Endothelial cell of umbilical vein (primary cell): ENCODE results near the gene HDAC10. TPM values are rescaled to one million over a fixed set of nuclear protein-coding genes. Genes with fewer than 3 reads are reported as not detected.

Source experiments
- BruUV-seq: library from RNA; stranded (reverse); fragments of 400-500 nt; replicated peaks from 2 replicates; lab custom pipeline; 2021; lab: Mats Ljungman, UMichigan
- CTCF ChIA-PET: fragments of 300-600, 350-600 bp; sonication (Branson Sonifier 250); formaldehyde crosslinking; loops from one replicate; lab custom pipeline; 2021; ENCODE audit warnings: antibody characterized with exemption, inconsistent platforms; lab: Charles Lee
- POLR2A ChIA-PET: fragments of 300-600, 350-600 bp; sonication (Branson Sonifier 250); formaldehyde crosslinking; loops from one replicate; lab custom pipeline; 2021; ENCODE audit warnings: antibody characterized with exemption, inconsistent platforms; lab: Charles Lee
- DNase-seq: peaks from one replicate; pipeline ENCODE4 v3.0.0-alpha.2; 2011; ENCODE audit warnings: low read depth, low spot score
- FAIRE-seq: peaks from 2 replicates; lab custom pipeline; 2011; peaks lifted over from hg19 to GRCh38; lab: Jason Lieb, UNC
- H2AFZ ChIP-seq: 2 replicates; pipeline ENCODE4 v1.6.0; 2012; ENCODE audit warnings: low read depth, low read length, control low read depth, inconsistent platforms
- H3K27ac ChIP-seq: 2 replicates; pipeline ENCODE4 v1.5.1; 2011; ENCODE audit warnings: low read depth, mild to moderate bottlenecking, control low read depth, low read length, moderate library complexity; ENCODE audit not compliant: insufficient read depth
- H3K27me3 ChIP-seq, 2 experiments: 2 replicates each; pipeline versions ENCODE4 v1.6.0 to v1.6.1; 2011; ENCODE audit warnings: low read length in 2 of 2, mixed read lengths in 1 of 2; ENCODE audit not compliant: control insufficient read depth in 2 of 2, insufficient read depth in 2 of 2
- H3K36me3 ChIP-seq, 2 experiments: 2 replicates in 1 of 2; 3 replicates in 1 of 2; pipeline ENCODE4 v1.5.1; 2011; ENCODE audit warnings: low read length in 2 of 2, mild to moderate bottlenecking in 1 of 2, moderate library complexity in 1 of 2; ENCODE audit not compliant: control insufficient read depth in 2 of 2, insufficient read depth in 2 of 2; ENCODE audit errors: extremely low read depth in 1 of 2
- H3K4me1 ChIP-seq: 3 replicates; pipeline ENCODE4 v1.5.1; 2011; ENCODE audit warnings: mild to moderate bottlenecking, low read length; ENCODE audit not compliant: control insufficient read depth, insufficient read depth; ENCODE audit errors: extremely low read depth
- H3K4me2 ChIP-seq: 2 replicates; pipeline ENCODE4 v1.6.1; 2011; ENCODE audit warnings: low read length, control low read depth, mixed read lengths; ENCODE audit not compliant: insufficient read depth
- H3K4me3 ChIP-seq, 3 experiments: fragments of 200-600 bp in 1 of 3; sonication (generic), shearing (Covaris generic) in 1 of 3; replicated peaks in 1 of 3; 2 replicates each; pipeline ENCODE4 v1.5.1; 2011 to 2016; ENCODE audit warnings: control low read depth in 3 of 3, low read length in 3 of 3, mild to moderate bottlenecking in 2 of 3, inconsistent platforms in 1 of 3, low read depth in 1 of 3, moderate library complexity in 1 of 3; ENCODE audit not compliant: insufficient read depth in 1 of 3
- H3K79me2 ChIP-seq: 2 replicates; pipeline ENCODE4 v1.6.0; 2012; ENCODE audit warnings: low read length, inconsistent platforms; ENCODE audit not compliant: control insufficient read depth, insufficient read depth
- H3K9ac ChIP-seq: replicated peaks from 2 replicates; pipeline ENCODE3; 2011; ENCODE audit warnings: low read length, control low read depth; ENCODE audit not compliant: insufficient read depth; ENCODE audit errors: extremely low read depth
- H3K9me1 ChIP-seq: replicated peaks from 3 replicates; pipeline ENCODE4 v1.6.0; 2011; ENCODE audit warnings: mild to moderate bottlenecking, low read length; ENCODE audit not compliant: control insufficient read depth, insufficient read depth; ENCODE audit errors: extremely low read depth
- H3K9me3 ChIP-seq: replicated peaks from 2 replicates; pipeline ENCODE4 v1.5.1; 2012; ENCODE audit warnings: low read length, inconsistent platforms; ENCODE audit not compliant: control insufficient read depth, insufficient read depth
- H4K20me1 ChIP-seq: replicated peaks from 2 replicates; pipeline ENCODE3; 2011; ENCODE audit warnings: mild to moderate bottlenecking, low read length; ENCODE audit not compliant: control insufficient read depth, insufficient read depth; ENCODE audit errors: extremely low read depth
- EZH2 ChIP-seq: IDR thresholded peaks from 2 replicates; pipeline ENCODE4 v1.6.1; 2012; ENCODE audit warnings: borderline replicate concordance, low read depth, mild to moderate bottlenecking, moderate library complexity, low read length, inconsistent platforms; ENCODE audit not compliant: severe bottlenecking
- FOS ChIP-seq: IDR thresholded peaks from 2 replicates; pipeline ENCODE4 v1.6.1; 2011; ENCODE audit warnings: mild to moderate bottlenecking, low read length, moderate library complexity, borderline replicate concordance; ENCODE audit not compliant: insufficient read depth
- GATA2 ChIP-seq: IDR thresholded peaks from 2 replicates; pipeline ENCODE4 v1.7.0; 2011; ENCODE audit warnings: low read depth, mild to moderate bottlenecking, moderate library complexity, mixed read lengths, low read length; ENCODE audit not compliant: insufficient read length, insufficient read depth
- JUN ChIP-seq: IDR thresholded peaks from 2 replicates; pipeline ENCODE4 v1.6.1; 2011; ENCODE audit warnings: borderline replicate concordance, low read depth; ENCODE audit not compliant: insufficient read length, insufficient read depth
- MYC ChIP-seq: IDR thresholded peaks from one replicate; pipeline ENCODE4 v1.6.1; 2011; ENCODE audit warnings: mild to moderate bottlenecking, low read depth, low read length
- POLR2A ChIP-seq: IDR thresholded peaks from 2 replicates; pipeline ENCODE4 v1.6.1; 2012; ENCODE audit warnings: low read depth, mild to moderate bottlenecking, control low read depth, low read length
- POLR2AphosphoS5 ChIP-seq: IDR thresholded peaks from 2 replicates; pipeline ENCODE4 v1.6.1; 2012; ENCODE audit warnings: low read depth, mild to moderate bottlenecking, control low read depth, low read length, moderate library complexity; ENCODE audit not compliant: insufficient read depth
- dilution Hi-C: fragments of 300-500 bp; cut with MboI; formaldehyde crosslinking; loops from one replicate; pipeline ENCODE4 v1.15.0; 2019; ENCODE audit warnings: low sequenced_read_pairs; ENCODE audit not compliant: extremely low pct_ligation_motif_present
- intact Hi-C: fragments of 100-400 bp; cut with micrococcal nuclease; formaldehyde crosslinking; loops from one replicate; pipeline ENCODE4 v1.10.0; 2022
- polyA plus RNA-seq, 4 experiments: library from polyadenylated mRNA; depleted of rRNA in 3 of 4; stranded (reverse) in 3 of 4; unstranded in 1 of 4; fragments of >200 nt; gene quantifications; 2 replicates each; pipeline versions ENCODE4 v1.2.1 to v1.2.3, GENCODE V29; 2011 to 2012; ENCODE audit warnings: missing spikeins in 1 of 4
- total RNA-seq: library from RNA; stranded (reverse); gene quantifications from 2 replicates; pipeline ENCODE4 v1.2.3, GENCODE V29; 2021
- TF ChIP-seq, protein P1 (sequence below): IDR thresholded peaks from 2 replicates; pipeline ENCODE4 v1.6.1; 2011; ENCODE audit not compliant: insufficient read depth, insufficient read length
- TF ChIP-seq, protein P2 (sequence below), 2 donors: IDR thresholded peaks; 1 replicate in 1 of 2; 2 replicates in 1 of 2; pipeline ENCODE4 v1.5.1; 2011; ENCODE audit warnings: low read length in 2 of 2, mild to moderate bottlenecking in 2 of 2, moderate library complexity in 2 of 2, control low read depth in 1 of 2, inconsistent platforms in 1 of 2, low read depth in 1 of 2; ENCODE audit not compliant: insufficient read depth in 1 of 2; ENCODE audit errors: extremely low read depth in 1 of 2

Gene HDAC10
- total and polyA plus RNA-seq, 2 donors (not counting 3 experiments of a cell fraction or from before 2014, with no cell fraction given), result 32.6 to 47.0 TPM

DNA sequence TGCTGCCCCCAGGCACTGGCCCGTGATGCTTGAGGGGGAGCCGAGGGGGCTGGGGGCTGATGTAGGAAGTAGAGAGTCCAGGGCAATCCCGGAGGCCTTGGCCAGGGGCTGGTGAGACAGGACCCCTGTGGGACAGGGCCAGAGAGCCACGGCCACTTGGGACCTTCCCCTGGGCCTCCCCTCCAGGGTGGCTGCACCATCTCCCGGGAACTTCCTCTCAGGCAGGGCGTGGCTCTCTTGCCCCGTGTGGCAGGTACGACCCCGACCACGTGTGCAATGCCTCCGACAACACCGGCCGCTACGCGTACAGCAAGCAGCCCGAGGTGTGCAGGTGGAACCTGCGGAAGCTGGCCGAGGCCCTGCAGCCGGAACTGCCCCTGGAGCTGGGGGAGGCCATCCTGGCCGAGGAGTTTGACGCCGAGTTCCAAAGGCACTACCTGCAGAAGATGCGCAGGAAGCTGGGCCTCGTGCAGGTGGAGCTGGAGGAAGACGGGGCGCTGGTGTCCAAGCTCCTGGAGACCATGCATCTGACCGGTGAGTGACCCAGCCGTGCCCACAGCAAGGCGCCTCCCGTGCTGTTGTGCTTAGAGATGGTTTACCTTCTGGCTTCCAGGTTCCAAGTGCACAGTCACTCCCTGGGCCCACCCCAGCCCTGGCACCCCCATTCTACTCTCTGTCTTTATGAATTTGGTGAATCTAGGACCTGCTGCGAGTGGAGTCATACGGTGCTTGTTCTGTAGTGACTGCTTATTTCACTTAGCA is 40.5 kb downstream of the HDAC10 start:
- no peaks in the 10 kb centered on the region for H3K9me1 ChIP-seq
- no TSS peak for BruUV-seq
- DNase-seq (no peak), FAIRE-seq (no peak)
- H3K9ac ChIP-seq, result no peak overlapping the region
- H3K4me3 ChIP-seq, result no peak overlapping the region
- no peaks in the 10 kb centered on the region for H3K27me3 ChIP-seq
- peaks cover 21% of the 10 kb centered on the region for H3K79me2 ChIP-seq
- no peak overlapping the region for H3K4me2 ChIP-seq
- no peak overlapping the region for H2AFZ ChIP-seq
- CTCF ChIA-PET, result interaction anchor here (1.5 kb wide), 1 partner anchor 280 kb away, joined by 6 read pairs; no protein-coding TSS in a partner anchor
- H3K27ac ChIP-seq, result no peak overlapping the region
- peaks cover 6 to 22% of the 10 kb centered on the region in 2 experiments for H3K36me3 ChIP-seq
- H3K9me3 ChIP-seq, result no peaks in the 10 kb centered on the region
- TF ChIP-seq MYC (no peak), JUN (no peak), GATA2 (no peak), EZH2 (no peak), POLR2A (no peak), POLR2AphosphoS5 (no peak), FOS (no peak)
- TF ChIP-seq, protein P1, sequence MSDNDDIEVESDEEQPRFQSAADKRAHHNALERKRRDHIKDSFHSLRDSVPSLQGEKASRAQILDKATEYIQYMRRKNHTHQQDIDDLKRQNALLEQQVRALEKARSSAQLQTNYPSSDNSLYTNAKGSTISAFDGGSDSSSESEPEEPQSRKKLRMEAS, result no peak
- TF ChIP-seq, protein P2, sequence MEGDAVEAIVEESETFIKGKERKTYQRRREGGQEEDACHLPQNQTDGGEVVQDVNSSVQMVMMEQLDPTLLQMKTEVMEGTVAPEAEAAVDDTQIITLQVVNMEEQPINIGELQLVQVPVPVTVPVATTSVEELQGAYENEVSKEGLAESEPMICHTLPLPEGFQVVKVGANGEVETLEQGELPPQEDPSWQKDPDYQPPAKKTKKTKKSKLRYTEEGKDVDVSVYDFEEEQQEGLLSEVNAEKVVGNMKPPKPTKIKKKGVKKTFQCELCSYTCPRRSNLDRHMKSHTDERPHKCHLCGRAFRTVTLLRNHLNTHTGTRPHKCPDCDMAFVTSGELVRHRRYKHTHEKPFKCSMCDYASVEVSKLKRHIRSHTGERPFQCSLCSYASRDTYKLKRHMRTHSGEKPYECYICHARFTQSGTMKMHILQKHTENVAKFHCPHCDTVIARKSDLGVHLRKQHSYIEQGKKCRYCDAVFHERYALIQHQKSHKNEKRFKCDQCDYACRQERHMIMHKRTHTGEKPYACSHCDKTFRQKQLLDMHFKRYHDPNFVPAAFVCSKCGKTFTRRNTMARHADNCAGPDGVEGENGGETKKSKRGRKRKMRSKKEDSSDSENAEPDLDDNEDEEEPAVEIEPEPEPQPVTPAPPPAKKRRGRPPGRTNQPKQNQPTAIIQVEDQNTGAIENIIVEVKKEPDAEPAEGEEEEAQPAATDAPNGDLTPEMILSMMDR (IDR thresholded peaks at IDR 0.05; ENCODE audit: extremely low read depth in 1 of 2, insufficient read depth in 1 of 2, low read depth in 1 of 2, low read length in 2 of 2), result no peak
- POLR2A ChIA-PET, result no interaction called here
- H3K4me1 ChIP-seq, result peaks cover 13% of the 10 kb centered on the region
- intact Hi-C loops, result no loop called here
- dilution Hi-C loops, result no loop called here
- no peaks in the 10 kb centered on the region for H4K20me1 ChIP-seq
